Gastroesophageal sphincter (tissue), 3 donors: Measurements from ENCODE around the gene APOL3.

Experiments used
- CTCF ChIP-seq, 4 experiments: fragments of 200-600 bp in 2 of 4; fragments of 450-650 bp in 2 of 4; sonication (generic) in 1 of 4; IDR thresholded peaks; one replicate each; pipeline ENCODE4 v1.5.1; 2017 to 2019; ENCODE audit warnings: antibody characterized with exemption in 4 of 4, mild to moderate bottlenecking in 2 of 4, moderate library complexity in 2 of 4
- EP300 ChIP-seq: sonication (generic); formaldehyde crosslinking; IDR thresholded peaks from one replicate; pipeline ENCODE4 v1.6.1; 2017; ENCODE audit warnings: antibody characterized with exemption, mild to moderate bottlenecking
- POLR2A ChIP-seq, 2 donors: fragments of 450-650 bp; IDR thresholded peaks; one replicate each; pipeline ENCODE4 v1.6.1; 2017; ENCODE audit warnings: antibody characterized with exemption in 2 of 2, mild to moderate bottlenecking in 2 of 2, moderate library complexity in 1 of 2
- POLR2AphosphoS5 ChIP-seq: sonication (generic); formaldehyde crosslinking; IDR thresholded peaks from one replicate; pipeline ENCODE4 v1.6.1; 2017; ENCODE audit warnings: antibody characterized with exemption

- TF ChIP-seq CTCF (IDR thresholded peaks at IDR 0.05): no peak
- TF ChIP-seq EP300: no peak
- TF ChIP-seq POLR2AphosphoS5: peak; percentile 53
- TF ChIP-seq POLR2A (IDR thresholded peaks at IDR 0.05): peak in 1 of 2 donors; percentile 32
These were observed at the start of gene APOL3 for GRCh38 chr22:36160499-36160942.
